Esophagus muscularis mucosa (tissue), 3 donors: ENCODE measurements around the gene ID3.

Experiments
- CTCF ChIP-seq, 3 experiments: fragments of 200-600 bp in 2 of 3; fragments of 450-650 bp in 1 of 3; sonication (generic) in 2 of 3; IDR thresholded peaks; one replicate each; pipeline ENCODE4 v1.5.1; 2017 to 2019; ENCODE audit warnings: antibody characterized with exemption in 3 of 3, mild to moderate bottlenecking in 2 of 3, moderate library complexity in 1 of 3
- POLR2AphosphoS5 ChIP-seq, 2 donors: sonication (generic); formaldehyde crosslinking; IDR thresholded peaks; one replicate each; pipeline ENCODE4 v1.6.1; 2017; ENCODE audit warnings: antibody characterized with exemption in 2 of 2

GRCh38 chr1:23594149-23594907 is 35.0 kb upstream of the ID3 start:
- TF ChIP-seq CTCF (IDR thresholded peaks at IDR 0.05) (no peak), POLR2AphosphoS5 (IDR thresholded peaks at IDR 0.05) (no peak)
